Measurements from ENCODE around the gene NRIP3.

- TF ChIP-seq, protein P1, sequence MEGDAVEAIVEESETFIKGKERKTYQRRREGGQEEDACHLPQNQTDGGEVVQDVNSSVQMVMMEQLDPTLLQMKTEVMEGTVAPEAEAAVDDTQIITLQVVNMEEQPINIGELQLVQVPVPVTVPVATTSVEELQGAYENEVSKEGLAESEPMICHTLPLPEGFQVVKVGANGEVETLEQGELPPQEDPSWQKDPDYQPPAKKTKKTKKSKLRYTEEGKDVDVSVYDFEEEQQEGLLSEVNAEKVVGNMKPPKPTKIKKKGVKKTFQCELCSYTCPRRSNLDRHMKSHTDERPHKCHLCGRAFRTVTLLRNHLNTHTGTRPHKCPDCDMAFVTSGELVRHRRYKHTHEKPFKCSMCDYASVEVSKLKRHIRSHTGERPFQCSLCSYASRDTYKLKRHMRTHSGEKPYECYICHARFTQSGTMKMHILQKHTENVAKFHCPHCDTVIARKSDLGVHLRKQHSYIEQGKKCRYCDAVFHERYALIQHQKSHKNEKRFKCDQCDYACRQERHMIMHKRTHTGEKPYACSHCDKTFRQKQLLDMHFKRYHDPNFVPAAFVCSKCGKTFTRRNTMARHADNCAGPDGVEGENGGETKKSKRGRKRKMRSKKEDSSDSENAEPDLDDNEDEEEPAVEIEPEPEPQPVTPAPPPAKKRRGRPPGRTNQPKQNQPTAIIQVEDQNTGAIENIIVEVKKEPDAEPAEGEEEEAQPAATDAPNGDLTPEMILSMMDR (IDR thresholded peaks at IDR 0.05), result no peak
- TF ChIP-seq REST (IDR thresholded peaks at IDR 0.05; ENCODE audit: insufficient read depth in 1 of 2, low read depth in 2 of 2, low read length in 1 of 2), result no peak
- TF ChIP-seq TCF7L2 (IDR thresholded peaks at IDR 0.05; ENCODE audit: low read depth, low read length), result no peak
Measured at GRCh38 chr11:9037046-9037780, 33.4 kb upstream of the NRIP3 start.

Data from Panc1 (cell line).